Measurements from ENCODE around the gene C1R. TPM values are rescaled to one million over a fixed set of nuclear protein-coding genes. Genes with fewer than 3 reads are reported as not detected.

The C1R gene
- total and polyA plus RNA-seq, 2 of the 8 experiments (the other 6 are each of a cell fraction or from before 2014, with no cell fraction given) = 6.9 to 16.3 TPM

DNA sequence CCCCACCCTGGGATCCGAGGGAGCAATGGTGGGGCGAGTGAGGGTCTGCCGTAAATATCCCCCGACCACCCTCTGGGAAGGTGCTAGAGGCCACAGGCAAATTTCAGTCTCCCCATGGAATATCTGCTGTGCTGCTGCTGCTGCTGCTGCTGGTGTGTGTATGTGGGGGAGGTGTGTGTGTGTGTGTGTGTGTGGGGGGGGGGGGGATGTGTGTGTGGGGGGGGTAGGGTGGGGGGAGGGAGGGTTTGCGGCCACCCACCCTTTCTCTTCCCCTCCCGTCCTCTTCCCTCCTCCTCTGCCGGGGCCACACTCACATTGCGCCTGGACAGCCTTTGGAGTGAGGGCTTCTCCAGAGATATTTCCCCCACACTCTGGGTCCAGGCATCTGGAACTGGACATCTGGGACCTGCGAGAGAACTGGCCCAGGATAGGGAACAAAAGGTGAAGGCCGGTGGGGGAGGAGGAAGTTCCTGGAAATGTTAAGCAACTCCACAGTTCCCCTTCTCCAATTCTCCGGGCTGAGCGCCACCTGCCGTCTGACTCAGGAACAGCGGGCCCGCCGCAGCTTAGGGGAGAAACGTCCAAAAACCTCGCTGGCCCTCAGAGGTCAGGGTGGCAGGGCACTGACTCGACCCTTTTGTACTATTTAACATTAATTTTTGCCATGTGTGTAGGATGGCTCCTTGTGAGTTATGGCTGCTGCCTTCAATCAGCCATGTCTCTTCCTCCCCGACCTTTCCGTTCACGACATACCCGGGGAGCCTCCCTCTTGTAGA lies 16.7 kb upstream of the C1R start, which contains the start of gene C1RL:
TSS of gene C1RL (minus strand) at position 419 of the 776 bp plus-strand sequence. CDS start at position 385, 34 bp downstream.
- Histone ChIP-seq H3K4ac (replicated peaks; ENCODE audit: insufficient read length, low read depth, low read length) (no peak within 1 kb of the TSS), H2BK15ac (ENCODE audit: low read length) (peak within 1 kb of the TSS; percentile 31; the same call in 1 of the 2 replicates), H4K5ac (ENCODE audit: insufficient read length, low read depth, low read length) (peak within 1 kb of the TSS; percentile 92), H3K14ac (ENCODE audit: insufficient read length) (peak within 1 kb of the TSS; percentile 95), H2AK5ac (ENCODE audit: low read depth, low read length) (no peak within 1 kb of the TSS), H3K4me3 (ENCODE audit: extremely low read depth in 1 of 4, insufficient read depth in 2 of 4, low read depth in 3 of 4, low read length in 4 of 4) (peak within 1 kb of the TSS; percentile 63 to 80 (median 75)), H2BK120ac (replicated peaks; ENCODE audit: low read depth, low read length) (peak within 1 kb of the TSS; percentile 58), H3K56ac (replicated peaks; ENCODE audit: insufficient read length, low read depth, low read length) (peak within 1 kb of the TSS; percentile 63), H2BK12ac (ENCODE audit: low read depth, low read length) (peak within 1 kb of the TSS; percentile 62), H3K27ac (ENCODE audit: low read depth, low read length) (peak within 1 kb of the TSS; percentile 13; the same call in 1 of the 2 replicates), H3K79me2 (ENCODE audit: control insufficient read depth in 1 of 2, insufficient read depth in 2 of 2, low read length in 2 of 2) (no peaks in the 10 kb centered on the region), H3K9ac (replicated peaks in 1 of 4; ENCODE audit: extremely low read depth in 1 of 4, low read depth in 3 of 4, low read length in 3 of 4) (peak within 1 kb of the TSS; percentile 57 to 75 (median 70); a peak in 6 of 7 replicates), H3K9me3 (ENCODE audit: insufficient read depth in 2 of 2, low read depth in 1 of 2, low read length in 1 of 2) (peaks cover 0 to 3% of the 10 kb centered on the region in 2 experiments; a peak in 2 of 4 replicates), H3K36me3 (ENCODE audit: control insufficient read depth in 2 of 4, insufficient read depth in 4 of 4, low read length in 3 of 4) (no peaks in the 10 kb centered on the region; a peak in 1 of 8 replicates), H2AFZ (ENCODE audit: low read length) (no peak within 1 kb of the TSS; the same call in 1 of the 2 replicates), H3K23me2 (ENCODE audit: low read depth, low read length) (peaks cover 4% of the 10 kb centered on the region), H3K4me1 (replicated peaks in 1 of 4; ENCODE audit: control insufficient read depth in 3 of 4, insufficient read depth in 4 of 4, low read length in 3 of 4) (0 out of 7 replicates have a peak, but pooled peaks cover 0 to 2% (median 0%) of the 10 kb centered on the region in 4 experiments), H3K27me3 (replicated peaks in 1 of 4; ENCODE audit: control insufficient read depth in 3 of 4, extremely low read depth in 1 of 4, insufficient read depth in 3 of 4, low read length in 3 of 4) (no peaks in the 10 kb centered on the region), H2BK20ac (ENCODE audit: low read length) (peak within 1 kb of the TSS; percentile 75; the same call in 1 of the 2 replicates), H4K8ac (ENCODE audit: extremely low read depth, insufficient read depth, low read length) (peak within 1 kb of the TSS; percentile 91), H3K79me1 (ENCODE audit: low read depth, low read length) (no peaks in the 10 kb centered on the region), H3K4me2 (ENCODE audit: insufficient read depth in 1 of 2, low read depth in 2 of 2, low read length in 2 of 2) (peak within 1 kb of the TSS; percentile 78 to 84), H4K20me1 (replicated peaks in 1 of 2; ENCODE audit: control insufficient read depth in 1 of 2, insufficient read depth in 2 of 2, low read length in 2 of 2) (peaks cover 0 to 1% of the 10 kb centered on the region in 2 experiments), H4K91ac (replicated peaks; ENCODE audit: insufficient read length, low read length) (peak within 1 kb of the TSS; percentile 92), H2BK5ac (ENCODE audit: low read depth, low read length) (peak within 1 kb of the TSS; percentile 53; the same call in 1 of the 2 replicates), H3K18ac (ENCODE audit: extremely low read depth, low read length) (peak within 1 kb of the TSS; percentile 81), H3K23ac (ENCODE audit: insufficient read length) (no peak within 1 kb of the TSS)
- FAIRE-seq = no peak
- CTCF ChIA-PET (ENCODE audit: partially characterized antibody) = interaction anchor here (0.6 to 4.2 kb wide), 49 partner anchors 9 to 322 kb away, joined by 3 to 51 read pairs (median 5); partner anchors contain the start of genes C12orf57, C1R, C1S and CLSTN3
- POLR2A ChIA-PET (ENCODE audit: partially characterized antibody) = interaction anchor here (0.6 to 4.9 kb wide), 24 partner anchors 9 to 242 kb away, joined by 3 to 42 read pairs (median 6); partner anchors contain the start of genes C12orf57, C1R, C1S and CLSTN3
- WGBS, 2 experiments (ENCODE audit: extremely low coverage in 1 of 2, insufficient coverage in 1 of 2, insufficient read length in 1 of 2, insufficient replicate concordance in 2 of 2, low coverage in 1 of 2, low lambda C conversion rate in 2 of 2, missing lambda C conversion rate in 1 of 2) = 22% methylated on average over 19 of the region's 23 CpGs; no CpG with 5 or more reads in 1 of the 2 experiments
- peak; percentile 53 to 99 for DNase-seq (ENCODE audit: low read depth in 1 of 2, low spot score in 2 of 2)
- TF ChIP-seq TAF1 (IDR thresholded peaks at IDR 0.05; ENCODE audit: low read depth, low read length) (peak; percentile 37; the same call in 1 of the 2 replicates), YY1 (IDR thresholded peaks at IDR 0.05; ENCODE audit: low read depth, low read length) (peak; percentile 37; the same call in 1 of the 2 replicates), RAD21 (IDR thresholded peaks at IDR 0.05 in 1 of 2, conservative IDR thresholded peaks at IDR 0.05 in 1 of 2; ENCODE audit: low read depth in 2 of 2, low read length in 2 of 2) (peak; percentile 66 to 79), KDM4A (IDR thresholded peaks at IDR 0.05; ENCODE audit: low read depth, low read length, severe bottlenecking) (peak; percentile 54), CEBPB (IDR thresholded peaks at IDR 0.05; ENCODE audit: low read depth, low read length) (peak; percentile 98), POLR2A (IDR thresholded peaks at IDR 0.05; ENCODE audit: control extremely low read depth in 1 of 2, low read depth in 2 of 2, low read length in 2 of 2) (0 out of 3 replicates have a peak, but pooled peaks of 1 of the 2 experiments have one; percentile 3)
- TF ChIP-seq, protein P1, sequence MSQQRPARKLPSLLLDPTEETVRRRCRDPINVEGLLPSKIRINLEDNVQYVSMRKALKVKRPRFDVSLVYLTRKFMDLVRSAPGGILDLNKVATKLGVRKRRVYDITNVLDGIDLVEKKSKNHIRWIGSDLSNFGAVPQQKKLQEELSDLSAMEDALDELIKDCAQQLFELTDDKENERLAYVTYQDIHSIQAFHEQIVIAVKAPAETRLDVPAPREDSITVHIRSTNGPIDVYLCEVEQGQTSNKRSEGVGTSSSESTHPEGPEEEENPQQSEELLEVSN (IDR thresholded peaks at IDR 0.05) = no peak
- TF ChIP-seq, protein P2, sequence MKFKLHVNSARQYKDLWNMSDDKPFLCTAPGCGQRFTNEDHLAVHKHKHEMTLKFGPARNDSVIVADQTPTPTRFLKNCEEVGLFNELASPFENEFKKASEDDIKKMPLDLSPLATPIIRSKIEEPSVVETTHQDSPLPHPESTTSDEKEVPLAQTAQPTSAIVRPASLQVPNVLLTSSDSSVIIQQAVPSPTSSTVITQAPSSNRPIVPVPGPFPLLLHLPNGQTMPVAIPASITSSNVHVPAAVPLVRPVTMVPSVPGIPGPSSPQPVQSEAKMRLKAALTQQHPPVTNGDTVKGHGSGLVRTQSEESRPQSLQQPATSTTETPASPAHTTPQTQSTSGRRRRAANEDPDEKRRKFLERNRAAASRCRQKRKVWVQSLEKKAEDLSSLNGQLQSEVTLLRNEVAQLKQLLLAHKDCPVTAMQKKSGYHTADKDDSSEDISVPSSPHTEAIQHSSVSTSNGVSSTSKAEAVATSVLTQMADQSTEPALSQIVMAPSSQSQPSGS (IDR thresholded peaks at IDR 0.05; ENCODE audit: low read length) = no peak
